ENCODE data around the gene ACADS. TPM values are rescaled to one million over a fixed set of nuclear protein-coding genes. Genes with fewer than 3 reads are reported as not detected.

The ACADS gene
- total RNA-seq, 1 donor from 2014 or later, result 0.88 TPM

DNA sequence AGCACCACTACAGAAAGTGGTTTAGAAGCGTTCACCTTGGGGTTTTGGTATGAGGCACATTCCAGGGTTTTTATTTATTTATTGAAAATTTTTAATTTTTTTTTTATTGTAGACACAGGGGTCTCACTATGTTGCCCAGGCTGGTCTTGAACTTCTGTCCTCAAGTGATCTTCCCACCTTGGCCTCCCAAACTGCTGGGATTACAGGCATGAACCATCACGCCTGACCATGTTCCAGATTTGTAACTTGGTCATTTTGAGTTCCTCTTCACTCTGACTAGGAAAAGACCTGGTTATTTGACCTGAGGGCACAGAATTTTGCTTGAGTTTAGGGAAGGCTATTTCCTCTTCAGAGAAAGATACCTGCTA lies 35.6 kb upstream of the ACADS start:
- H3K4me2 ChIP-seq, result no peak overlapping the region
- H3K4me3 Mint-ChIP-seq, result no peak overlapping the region
- no peak overlapping the region for H2AFZ ChIP-seq (replicated peaks)
- no peak overlapping the region for H3K27ac Mint-ChIP-seq
- peaks cover 63% of the 10 kb centered on the region for H3K79me2 ChIP-seq (ENCODE audit: low read depth)
- TF ChIP-seq EZH2 (IDR thresholded peaks at IDR 0.05) (no peak), EZH2phosphoT487 (IDR thresholded peaks at IDR 0.05) (no peak)
- TF ChIP-seq, protein P1, sequence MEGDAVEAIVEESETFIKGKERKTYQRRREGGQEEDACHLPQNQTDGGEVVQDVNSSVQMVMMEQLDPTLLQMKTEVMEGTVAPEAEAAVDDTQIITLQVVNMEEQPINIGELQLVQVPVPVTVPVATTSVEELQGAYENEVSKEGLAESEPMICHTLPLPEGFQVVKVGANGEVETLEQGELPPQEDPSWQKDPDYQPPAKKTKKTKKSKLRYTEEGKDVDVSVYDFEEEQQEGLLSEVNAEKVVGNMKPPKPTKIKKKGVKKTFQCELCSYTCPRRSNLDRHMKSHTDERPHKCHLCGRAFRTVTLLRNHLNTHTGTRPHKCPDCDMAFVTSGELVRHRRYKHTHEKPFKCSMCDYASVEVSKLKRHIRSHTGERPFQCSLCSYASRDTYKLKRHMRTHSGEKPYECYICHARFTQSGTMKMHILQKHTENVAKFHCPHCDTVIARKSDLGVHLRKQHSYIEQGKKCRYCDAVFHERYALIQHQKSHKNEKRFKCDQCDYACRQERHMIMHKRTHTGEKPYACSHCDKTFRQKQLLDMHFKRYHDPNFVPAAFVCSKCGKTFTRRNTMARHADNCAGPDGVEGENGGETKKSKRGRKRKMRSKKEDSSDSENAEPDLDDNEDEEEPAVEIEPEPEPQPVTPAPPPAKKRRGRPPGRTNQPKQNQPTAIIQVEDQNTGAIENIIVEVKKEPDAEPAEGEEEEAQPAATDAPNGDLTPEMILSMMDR (IDR thresholded peaks at IDR 0.05), result no peak
- H3K4me1 Mint-ChIP-seq, result peaks cover 70% of the 10 kb centered on the region
- H3K9me3 ChIP-seq (ENCODE audit: low read depth), result no peaks in the 10 kb centered on the region
- peaks cover 37% of the 10 kb centered on the region for H3K4me1 ChIP-seq
- H3K9ac ChIP-seq, result no peak overlapping the region
- H3K27me3 ChIP-seq, result no peaks in the 10 kb centered on the region
- H3K9me3 Mint-ChIP-seq, result no peaks in the 10 kb centered on the region
- H3K36me3 ChIP-seq, result no peaks in the 10 kb centered on the region
- peaks cover 77% of the 10 kb centered on the region for H4K20me1 ChIP-seq (ENCODE audit: low read depth)
- DNase-seq (ENCODE audit: low spot score), result no peak
- peaks cover 7% of the 10 kb centered on the region for H3K36me3 Mint-ChIP-seq
- H3K4me3 ChIP-seq, result no peak overlapping the region
- H3K27ac ChIP-seq, result no peak overlapping the region
- peaks cover 13% of the 10 kb centered on the region for H3K27me3 Mint-ChIP-seq (ENCODE audit: insufficient read depth, low read depth)
- H3F3A ChIP-seq (ENCODE audit: low read depth), result peaks cover 33% of the 10 kb centered on the region

DNA sequence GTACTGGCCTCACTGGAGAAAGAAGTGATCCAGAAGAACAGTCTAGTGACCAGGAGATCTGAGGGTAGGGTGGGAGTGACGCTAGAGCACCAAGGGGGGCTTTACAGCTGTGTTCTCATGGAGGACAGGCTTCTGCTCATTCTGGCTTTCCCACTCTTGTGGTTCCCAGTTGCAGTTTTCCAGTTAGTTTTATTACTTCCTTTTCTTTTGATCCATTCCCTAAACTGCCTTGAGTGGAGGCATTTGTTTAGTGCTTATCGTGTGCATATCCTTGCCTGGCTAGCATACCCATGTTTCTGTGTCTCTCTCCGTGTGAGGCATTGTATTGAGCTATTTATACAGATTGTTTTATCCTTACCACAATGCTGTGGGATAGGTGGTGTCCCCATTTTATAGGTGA lies 34.6 kb upstream of the ACADS start:
- Mint-ChIP-seq H3K4me3 (no peak overlapping the region), H3K27me3 (ENCODE audit: insufficient read depth, low read depth) (peaks cover 18% of the 10 kb centered on the region), H3K27ac (no peak overlapping the region), H3K4me1 (peaks cover 71% of the 10 kb centered on the region), H3K36me3 (peaks cover 15% of the 10 kb centered on the region), H3K9me3 (no peaks in the 10 kb centered on the region)
- Histone ChIP-seq H3F3A (ENCODE audit: low read depth) (peaks cover 27% of the 10 kb centered on the region), H4K20me1 (ENCODE audit: low read depth) (peaks cover 86% of the 10 kb centered on the region), H3K4me3 (no peak overlapping the region), H3K4me1 (peaks cover 37% of the 10 kb centered on the region), H3K27me3 (no peaks in the 10 kb centered on the region), H3K27ac (no peak overlapping the region), H2AFZ (replicated peaks) (no peak overlapping the region), H3K79me2 (ENCODE audit: low read depth) (peaks cover 63% of the 10 kb centered on the region), H3K4me2 (no peak overlapping the region), H3K9ac (no peak overlapping the region), H3K36me3 (no peaks in the 10 kb centered on the region), H3K9me3 (ENCODE audit: low read depth) (no peaks in the 10 kb centered on the region)
- no peak for DNase-seq (ENCODE audit: low spot score)
- TF ChIP-seq EZH2 (IDR thresholded peaks at IDR 0.05) (no peak), EZH2phosphoT487 (IDR thresholded peaks at IDR 0.05) (no peak)
- TF ChIP-seq, protein P1 (IDR thresholded peaks at IDR 0.05), result no peak

- Mint-ChIP-seq H3K27ac (no peak overlapping the region), H3K4me1 (peaks cover 71% of the 10 kb centered on the region), H3K4me3 (no peak overlapping the region), H3K36me3 (peaks cover 29% of the 10 kb centered on the region), H3K9me3 (no peaks in the 10 kb centered on the region), H3K27me3 (ENCODE audit: insufficient read depth, low read depth) (peaks cover 18% of the 10 kb centered on the region)
- Histone ChIP-seq H3K9ac (no peak overlapping the region), H3K4me1 (peaks cover 37% of the 10 kb centered on the region), H3K27me3 (no peaks in the 10 kb centered on the region), H3K79me2 (ENCODE audit: low read depth) (peaks cover 58% of the 10 kb centered on the region), H4K20me1 (ENCODE audit: low read depth) (peaks cover 88% of the 10 kb centered on the region), H3K4me3 (no peak overlapping the region), H3K9me3 (ENCODE audit: low read depth) (no peaks in the 10 kb centered on the region), H3K4me2 (no peak overlapping the region), H3K27ac (no peak overlapping the region), H3F3A (ENCODE audit: low read depth) (peaks cover 21% of the 10 kb centered on the region), H2AFZ (replicated peaks) (no peak overlapping the region), H3K36me3 (no peaks in the 10 kb centered on the region)
- DNase-seq (ENCODE audit: low spot score), result no peak
- TF ChIP-seq, protein P1 (IDR thresholded peaks at IDR 0.05), result no peak
- TF ChIP-seq EZH2 (IDR thresholded peaks at IDR 0.05), result no peak
- no peak for TF ChIP-seq EZH2phosphoT487 (IDR thresholded peaks at IDR 0.05)
Observed at GRCh38 chr12:120692524-120693033, 33.0 kb upstream of the ACADS start.

Data from neural progenitor cell (in vitro differentiated cells).